ENCODE results near the gene SYNC.
"Not testable (repeated sequence)": the region's sequence is repeated elsewhere in the genome, so short reads cannot be mapped to it uniquely, and the experiment has no call there.

SYNC gene

GRCh38 chr1:32636914-32637645 is 65.5 kb downstream of the SYNC start:
- no peak for DNase-seq

GRCh38 chr1:32635508-32636277 is 66.9 kb downstream of the SYNC start:
- no peak for DNase-seq

GRCh38 chr1:32632829-32633228 is 69.7 kb downstream of the SYNC start:
- DNase-seq, result no peak

- not testable (repeated sequence) for DNase-seq
These were observed 72.4 kb downstream of the SYNC start for GRCh38 chr1:32630173-32630572.
